Stimulated activated CD8-positive, alpha-beta memory T cell treated with anti-CD3 and anti-CD28 coated beads, Interleukin-12 subunit alpha, Interleukin-12 subunit beta, amount 100 ng/mL, for 4 hours (primary cell): ENCODE data around the gene SUSD5.

ENCODE experiments used
- DNase-seq: peaks from one replicate; pipeline ENCODE4 v3.0.0-alpha.2; 2020; ENCODE audit warnings: low read depth

The SUSD5 gene

DNA sequence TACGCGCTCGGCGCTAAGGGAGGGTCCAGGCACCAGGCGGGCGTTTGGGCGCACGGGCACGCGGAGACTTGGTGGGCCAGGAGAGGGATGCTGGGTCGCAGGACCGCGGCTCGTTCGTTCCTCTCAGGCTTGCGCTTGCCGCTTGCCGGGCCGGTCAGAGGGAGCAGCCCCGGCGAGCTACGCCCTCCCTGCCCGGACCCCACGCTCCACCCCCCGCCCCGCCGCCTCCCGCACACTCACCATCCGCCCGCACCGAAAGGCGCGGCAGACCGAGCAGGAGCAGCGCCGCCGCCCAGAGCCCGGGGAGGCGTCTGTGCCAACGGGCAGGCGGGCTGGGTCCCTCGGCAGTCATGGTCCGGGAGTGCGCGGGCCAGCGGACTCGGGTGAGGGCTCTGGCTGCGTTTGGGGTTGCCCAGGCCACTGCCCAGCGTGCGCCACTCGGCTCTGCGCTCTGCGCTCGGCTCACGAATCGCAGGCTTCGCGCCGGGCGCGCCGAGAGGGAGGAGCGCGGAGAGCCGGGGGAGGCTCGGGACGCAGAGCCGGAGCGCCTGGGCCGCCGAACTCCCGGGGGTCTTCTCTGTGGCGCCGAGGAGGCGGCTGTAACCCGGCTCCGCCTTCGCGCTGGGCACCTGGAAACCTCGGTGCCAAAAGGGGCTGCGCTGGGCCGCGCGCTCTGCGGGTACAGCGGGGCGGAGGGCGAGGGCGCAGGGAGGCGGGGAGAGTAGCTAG lies at the start of gene SUSD5:
Gene SUSD5, minus strand, starts transcription at position 365 of the 729 bp plus-strand sequence. Its CDS starts 13 bp downstream, at position 352.
- DNase-seq: no peak

DNA sequence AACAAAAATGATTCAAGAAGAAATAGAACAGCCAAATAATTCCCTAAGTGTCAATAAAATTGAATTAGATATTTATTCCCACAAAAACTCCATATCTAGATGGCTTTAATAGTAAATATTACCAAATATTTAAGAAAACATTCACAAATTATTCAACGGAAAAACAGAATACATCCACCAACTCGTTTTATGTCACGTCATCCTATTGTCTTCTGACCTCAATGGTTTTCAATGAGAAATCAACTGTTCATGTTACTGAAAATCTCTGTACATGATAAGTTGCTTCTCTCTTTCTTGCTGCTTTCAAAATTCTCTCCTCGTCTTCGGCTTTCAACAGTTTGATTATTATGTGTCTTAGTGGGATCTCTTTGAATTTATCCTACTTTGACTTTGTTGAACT lies 41.5 kb upstream of the SUSD5 start:
- DNase-seq: no peak

GRCh38 chr3:33256249-33256648 lies 37.6 kb upstream of the SUSD5 start:
- DNase-seq: no peak

- no peak for DNase-seq
These were observed 32.1 kb upstream of the SUSD5 start for GRCh38 chr3:33250712-33251111.

DNA sequence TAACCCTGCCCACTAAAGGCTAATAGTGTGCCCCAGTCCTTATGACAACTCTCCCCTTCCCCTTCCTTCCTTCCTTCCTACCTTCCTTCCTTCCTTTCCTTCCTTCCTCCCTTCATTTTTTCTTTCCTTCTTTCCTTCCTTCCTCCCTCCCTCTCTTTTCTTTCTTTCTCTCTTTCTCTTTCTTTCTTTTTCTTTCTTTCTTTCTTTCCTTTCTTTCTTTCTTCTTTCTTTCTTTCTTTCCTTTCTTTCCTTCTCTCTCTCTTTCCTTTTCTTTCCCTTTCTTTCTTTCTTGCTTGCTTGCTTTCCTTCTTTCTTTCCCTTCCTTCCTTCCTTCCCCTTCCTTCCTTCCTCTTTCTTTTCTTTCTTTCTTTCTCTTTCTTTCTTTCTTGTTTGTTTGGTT lies 28.2 kb upstream of the SUSD5 start:
- no peak for DNase-seq

DNA sequence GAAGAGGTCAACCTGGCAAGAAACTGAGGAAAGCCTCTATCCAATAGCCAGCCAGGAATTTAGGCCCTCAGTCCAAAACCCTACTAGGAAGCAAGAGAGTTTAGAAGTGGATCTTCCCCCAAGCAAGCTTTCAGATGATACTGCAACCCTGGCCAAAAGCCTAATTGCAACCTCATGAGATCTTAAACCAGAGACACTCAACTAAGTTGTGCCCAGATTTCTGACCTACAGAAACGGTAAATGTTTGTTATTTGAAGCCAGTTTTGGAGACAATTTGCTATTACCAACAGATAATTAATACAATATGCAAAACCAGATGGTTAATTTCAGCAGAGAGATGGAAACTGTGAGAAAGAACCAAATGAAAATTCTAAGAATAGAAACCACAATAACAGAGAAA lies 21.7 kb upstream of the SUSD5 start:
- DNase-seq: no peak

DNA sequence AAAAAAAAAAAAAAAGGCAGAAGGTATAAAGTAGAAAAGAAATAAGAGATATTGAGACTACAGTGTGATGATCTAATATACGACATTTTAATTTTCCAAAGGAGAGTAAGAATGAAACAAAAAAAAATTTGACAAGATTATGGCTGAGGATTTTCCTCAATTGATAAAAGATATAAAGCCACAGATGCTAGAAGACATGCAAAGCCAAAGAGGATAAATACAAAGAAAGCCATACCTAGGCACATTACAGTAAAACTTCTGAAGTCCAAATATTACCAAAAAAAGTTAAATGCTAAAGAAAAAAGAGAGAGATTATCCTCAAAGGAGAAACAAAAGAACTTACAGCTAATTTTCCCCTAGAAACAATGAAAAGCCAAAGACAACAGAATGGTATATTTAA lies 20.3 kb upstream of the SUSD5 start:
- no peak for DNase-seq

DNA sequence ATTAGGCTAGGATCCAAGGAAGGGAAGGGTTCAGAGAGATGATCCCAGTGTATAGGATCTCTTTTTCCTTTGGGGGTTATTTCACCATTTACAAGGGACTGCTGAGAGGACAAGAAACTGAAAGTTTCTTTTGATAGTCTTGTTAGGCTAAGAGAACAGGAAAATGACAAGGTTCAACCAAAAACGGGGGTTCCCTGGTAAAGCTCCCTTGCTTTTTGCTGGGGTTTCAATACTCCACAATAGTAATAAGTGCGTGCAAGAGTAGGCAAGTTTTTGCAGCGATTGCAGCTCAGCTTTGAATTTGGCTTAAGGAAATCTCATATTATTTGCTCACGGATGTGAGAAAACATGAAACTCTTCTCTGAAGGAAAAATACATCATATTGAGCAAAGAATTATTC lies 18.8 kb upstream of the SUSD5 start:
- no peak for DNase-seq

GRCh38 chr3:33236005-33236404 lies 17.4 kb upstream of the SUSD5 start:
- no peak for DNase-seq

GRCh38 chr3:33233884-33234283 lies 15.3 kb upstream of the SUSD5 start:
- no peak for DNase-seq

DNA sequence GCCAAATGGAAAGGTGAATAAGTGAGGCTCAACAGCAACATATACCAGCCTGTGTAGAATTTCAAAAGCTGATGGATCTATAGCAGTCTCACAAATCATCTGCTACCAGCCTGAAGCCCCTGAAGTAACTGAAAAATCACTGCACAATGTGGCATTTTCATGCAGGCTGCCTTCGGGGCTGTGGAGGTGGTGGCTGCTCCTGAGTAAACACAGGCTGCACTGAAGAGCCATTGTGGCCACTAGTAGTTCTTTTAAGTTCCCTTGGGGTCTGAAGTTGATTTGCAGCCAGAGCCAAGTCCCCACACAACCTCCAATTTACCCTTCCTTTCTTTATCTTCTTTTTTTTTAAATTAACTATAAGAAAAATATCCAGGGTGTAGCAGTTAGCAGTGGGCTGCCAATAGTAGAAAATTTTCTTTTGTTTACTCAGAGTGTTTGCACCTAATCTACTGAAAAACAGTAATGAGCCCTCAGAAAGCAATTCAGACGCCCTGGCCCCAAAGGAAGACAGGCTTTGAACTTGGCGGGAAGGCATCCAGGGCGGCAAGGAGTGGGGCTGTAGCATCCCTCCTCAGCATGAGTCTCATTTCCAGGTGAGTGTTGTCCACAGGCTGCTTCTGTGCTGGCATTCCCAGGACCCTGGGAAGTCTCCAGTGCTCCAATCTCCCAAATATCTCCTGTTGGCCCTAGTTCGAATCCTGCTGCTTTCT lies 13.3 kb upstream of the SUSD5 start:
- no peak for DNase-seq

DNA sequence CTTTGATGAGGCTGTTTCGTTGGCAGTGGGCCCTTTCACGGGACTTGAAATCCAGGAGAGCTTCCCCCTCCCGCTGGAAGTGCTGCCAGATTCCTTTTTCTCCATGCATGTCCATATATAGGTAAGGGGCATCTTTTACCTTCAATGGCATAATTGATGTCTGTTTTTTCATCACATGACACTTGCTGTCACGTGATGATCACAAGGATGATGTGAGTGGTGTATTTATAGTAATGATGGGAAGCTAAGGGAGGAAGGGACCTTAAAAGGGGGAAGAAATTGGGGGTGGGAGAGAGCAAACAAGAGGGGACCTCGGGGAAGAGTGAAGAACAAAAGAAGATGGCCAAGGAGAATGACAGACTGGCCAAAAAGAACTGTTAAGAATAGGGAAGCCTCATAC lies 11.3 kb upstream of the SUSD5 start:
- no peak for DNase-seq

- no peak for DNase-seq
These were observed 10.5 kb upstream of the SUSD5 start for GRCh38 chr3:33229066-33229465.

GRCh38 chr3:33221241-33221640 lies 2.6 kb upstream of the SUSD5 start:
- no peak for DNase-seq

GRCh38 chr3:33219175-33219487 lies 521 bp upstream of the SUSD5 start:
- DNase-seq: no peak

DNA sequence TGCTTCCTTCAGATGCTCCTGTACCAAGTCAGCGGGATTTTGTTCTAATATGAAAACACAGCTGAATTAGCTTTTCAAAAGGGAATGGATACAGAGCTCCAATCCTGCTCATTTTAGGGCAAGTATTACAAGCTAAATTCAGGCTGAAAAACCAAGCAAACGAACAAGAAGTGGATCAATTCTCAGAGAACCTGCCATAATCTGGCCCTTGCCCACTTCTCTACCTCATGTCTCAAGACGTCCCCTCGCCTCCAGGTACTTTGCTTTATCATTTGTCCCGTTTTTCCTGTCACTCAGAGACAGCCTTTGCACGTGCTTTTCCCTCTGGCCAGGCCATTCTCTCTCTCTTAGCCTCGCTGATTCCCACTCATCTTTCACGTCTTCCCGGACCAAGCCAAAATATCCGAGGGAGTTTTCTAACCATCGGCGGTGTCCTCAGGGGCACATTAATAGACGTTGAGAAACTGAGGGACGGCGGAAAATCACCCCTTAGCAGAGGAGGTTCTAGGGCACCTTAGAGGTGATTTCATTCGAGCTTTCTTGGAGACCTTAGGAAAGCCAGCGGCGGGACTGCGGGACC lies 654 bp downstream of the SUSD5 start:
- no peak for DNase-seq

DNA sequence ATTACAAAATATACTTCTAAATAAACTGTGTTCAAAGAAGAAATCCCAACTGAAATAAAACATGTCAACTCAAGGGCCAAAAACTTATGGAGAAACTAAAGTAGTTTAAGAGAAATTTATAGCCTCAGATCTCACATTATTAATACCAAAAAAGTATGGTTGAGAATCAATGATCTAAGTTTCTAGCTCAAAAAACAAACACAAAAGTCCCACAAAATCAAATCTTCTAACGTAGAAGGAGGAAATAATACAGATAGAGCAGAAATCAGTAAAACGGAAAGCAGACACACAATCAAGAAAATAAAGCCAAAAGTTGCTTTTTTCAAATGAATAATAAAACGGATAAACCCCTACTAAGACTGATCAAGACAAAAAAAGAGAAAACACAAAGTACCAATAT lies 2.9 kb downstream of the SUSD5 start:
- DNase-seq: no peak

DNA sequence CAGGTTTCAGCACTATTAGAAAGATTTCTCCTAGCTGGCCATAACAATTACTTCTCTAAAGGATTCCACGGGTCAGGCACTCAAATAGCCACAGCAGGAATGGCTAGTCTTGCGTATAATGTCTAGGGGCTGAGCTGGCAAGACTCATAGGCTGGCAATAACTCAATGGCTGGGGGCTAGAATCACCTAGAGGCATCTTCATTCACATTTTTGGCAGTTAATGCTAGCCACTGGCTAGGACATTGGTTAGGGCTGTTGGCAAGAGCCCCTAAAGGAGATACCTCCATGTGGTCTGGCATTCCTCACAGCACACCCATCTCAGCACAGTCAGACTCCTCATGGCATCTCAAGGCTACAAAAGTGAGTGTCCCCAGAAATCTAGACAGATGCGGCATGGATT lies 6.2 kb downstream of the SUSD5 start:
- no peak for DNase-seq

DNA sequence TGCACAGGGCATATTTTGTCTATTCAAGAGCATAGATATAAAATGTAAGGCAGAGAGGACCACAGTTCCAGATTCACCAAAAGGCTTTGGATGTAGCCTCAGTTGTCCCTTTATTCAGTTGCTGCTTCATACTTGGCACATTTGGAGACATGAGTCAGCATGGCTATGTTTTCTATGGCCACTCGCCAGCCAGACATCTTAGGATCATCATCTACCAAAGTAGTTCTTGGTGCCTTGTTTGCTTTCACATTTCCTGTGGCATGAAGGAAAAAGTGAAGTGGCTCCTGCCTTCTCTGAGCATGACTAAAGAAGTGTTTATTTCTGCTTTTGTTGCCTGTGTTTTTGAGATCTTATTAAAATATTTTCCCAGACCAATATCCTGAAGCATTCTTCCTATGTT lies 7.2 kb downstream of the SUSD5 start:
- DNase-seq: no peak

DNA sequence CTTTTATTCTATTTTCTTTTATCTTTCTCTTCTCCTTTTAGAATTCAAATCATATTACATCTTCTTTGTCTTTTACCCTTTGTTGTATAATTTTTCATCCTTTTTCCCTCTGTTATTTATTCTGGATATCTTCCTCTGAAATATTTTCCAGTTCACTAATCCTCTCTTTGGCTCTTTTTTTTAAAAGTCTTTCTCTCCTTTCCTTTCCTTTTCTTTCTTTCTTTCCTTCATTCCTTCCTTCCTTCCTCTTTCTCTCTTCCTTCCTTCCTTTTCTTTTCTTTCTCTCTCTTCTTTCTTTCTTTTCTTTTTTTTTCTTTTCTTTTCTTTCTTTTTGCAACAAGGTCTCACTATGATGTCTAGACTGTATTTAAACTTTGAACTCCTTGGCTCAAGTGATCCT lies 9.3 kb downstream of the SUSD5 start:
- no peak for DNase-seq

GRCh38 chr3:33202711-33203457 lies 15.7 kb downstream of the SUSD5 start:
- no peak for DNase-seq

GRCh38 chr3:33201195-33201594 lies 17.4 kb downstream of the SUSD5 start:
- no peak for DNase-seq

GRCh38 chr3:33196538-33196937 lies 22.1 kb downstream of the SUSD5 start:
- no peak for DNase-seq
